HL-60/S4 treated with retinoic acid at 250 ng/mL for 4 days and 3 days (cell line): ENCODE measurements around the gene TTC39A.

ENCODE experiments used
- in situ Hi-C: fragments of 300-500 bp; cut with MboI; formaldehyde crosslinking; loops from 2 replicates; pipeline ENCODE4 v1.7.0; 2022; ENCODE audit warnings: low sequenced_read_pairs

Gene TTC39A

DNA sequence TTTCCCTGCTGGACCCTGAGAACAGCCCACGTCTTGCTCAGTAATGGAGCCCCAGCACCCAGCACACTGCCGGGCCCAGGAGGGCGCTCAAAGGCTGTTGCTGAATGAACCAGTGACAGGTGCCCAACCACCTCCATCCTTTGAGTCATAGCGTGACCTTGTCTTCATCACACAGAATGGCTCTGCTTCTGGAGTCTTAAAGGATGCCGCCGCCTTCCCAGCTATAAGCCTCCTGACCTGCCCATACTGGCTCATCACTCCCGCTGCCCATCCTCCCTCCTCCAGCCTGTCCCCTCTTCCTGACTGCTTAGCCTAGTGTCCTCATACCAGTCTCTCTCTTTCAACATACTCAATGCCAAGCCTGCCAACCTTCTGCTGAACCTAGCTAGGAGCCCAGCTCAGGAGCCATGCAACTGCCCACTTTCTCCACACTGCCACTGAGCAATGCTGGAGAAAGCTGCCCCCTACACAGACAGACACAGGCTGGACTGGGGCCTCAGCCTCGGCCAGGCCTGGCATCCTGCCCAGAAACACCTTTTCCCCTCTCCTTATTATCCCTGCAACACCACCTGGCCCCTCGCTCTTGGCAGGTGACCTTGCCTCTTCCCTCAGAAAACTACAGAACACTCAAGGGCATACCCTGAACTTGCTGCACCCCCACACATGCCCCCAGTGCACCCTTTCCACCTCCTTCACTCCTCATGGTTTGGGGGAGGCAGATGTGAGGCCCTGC lies 14.1 kb downstream of the TTC39A start:
- in situ Hi-C loops = no loop called here

DNA sequence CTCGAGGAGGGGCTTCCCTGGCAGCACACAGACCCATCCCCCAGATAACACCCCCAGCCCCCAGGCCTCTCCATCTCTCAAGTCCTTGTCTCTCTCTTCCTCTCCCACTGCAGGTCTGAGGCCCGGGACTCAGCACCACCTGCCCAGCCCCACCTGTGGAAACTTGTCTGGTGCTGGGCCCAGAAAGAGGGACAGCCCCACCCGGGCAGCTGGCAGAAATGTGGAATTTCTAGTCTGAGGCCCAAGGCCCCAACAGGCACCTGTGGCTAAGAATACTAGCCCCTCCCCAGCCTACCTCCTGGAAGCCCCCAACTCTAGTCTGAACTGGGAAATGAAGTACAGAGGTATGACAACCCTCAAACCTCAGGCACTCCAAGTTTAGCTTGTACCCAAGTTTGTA lies 15.4 kb downstream of the TTC39A start:
- in situ Hi-C loops = no loop called here

DNA sequence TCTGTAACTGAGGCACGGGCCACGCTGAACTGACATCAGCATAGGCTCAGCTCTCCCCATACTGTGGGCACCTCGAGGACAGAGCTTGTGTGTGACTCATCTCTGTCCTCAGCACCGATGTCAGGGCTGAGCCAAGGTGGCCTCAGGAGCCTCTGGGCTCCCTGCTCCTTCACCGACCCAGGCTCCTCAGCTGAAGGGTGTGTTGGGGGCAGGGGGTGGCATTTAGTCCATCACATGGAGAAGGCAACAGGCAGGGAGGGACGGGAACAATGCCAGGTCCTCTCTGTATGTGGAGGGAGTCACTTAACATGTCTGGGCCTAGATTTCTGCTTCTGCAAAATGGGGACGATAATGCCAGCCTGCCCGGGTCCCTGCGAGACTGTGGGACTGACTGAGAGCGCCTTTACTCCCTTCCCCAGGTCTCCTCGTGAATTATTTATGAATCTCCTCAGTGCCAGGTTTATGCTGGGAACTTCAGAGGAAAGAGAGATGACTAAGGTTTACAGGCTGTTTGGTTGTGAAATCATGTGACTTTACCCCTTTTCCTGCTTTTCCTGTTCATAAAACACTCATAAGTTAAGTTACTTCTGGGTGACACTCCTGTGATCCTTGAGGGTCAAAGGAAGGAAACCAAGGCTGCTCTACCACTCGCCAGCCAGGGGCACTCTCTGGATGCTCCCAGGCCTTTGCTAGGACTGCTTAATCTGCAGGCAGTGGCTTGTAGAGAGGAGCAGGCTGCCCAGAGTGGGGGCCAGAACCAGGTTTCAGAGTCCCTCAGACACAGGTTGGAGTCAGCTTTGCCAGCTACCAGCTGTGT lies 16.2 kb downstream of the TTC39A start:
- in situ Hi-C loops = no loop called here

DNA sequence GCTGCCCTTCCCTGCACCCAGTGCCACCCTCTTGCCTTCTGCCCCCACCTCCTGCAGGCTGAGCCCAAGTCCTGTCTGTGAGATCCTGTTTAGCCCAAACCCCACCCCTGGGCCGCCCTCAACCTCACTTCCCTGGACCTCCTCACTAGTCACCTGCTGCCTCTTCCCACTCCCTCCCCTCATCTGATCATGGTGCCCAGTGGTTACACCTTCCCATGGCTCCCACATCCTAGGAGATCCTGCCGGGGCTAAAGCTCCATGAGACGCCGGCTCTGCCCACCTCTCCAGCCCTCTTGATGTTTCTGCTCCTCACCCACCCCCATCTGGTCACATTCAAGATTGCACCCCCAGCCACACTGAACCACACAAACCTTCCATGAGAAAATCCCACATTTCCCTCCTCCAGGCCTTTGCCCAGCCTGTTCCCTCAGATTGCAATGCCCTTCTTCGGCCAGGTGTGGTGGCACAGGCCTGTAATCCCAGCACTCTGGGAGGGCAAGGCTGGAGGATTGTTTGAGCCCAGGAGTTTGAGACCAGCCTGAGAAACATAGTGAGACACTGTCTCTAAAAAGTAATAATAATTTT lies 17.0 kb downstream of the TTC39A start:
- in situ Hi-C loops = no loop called here

DNA sequence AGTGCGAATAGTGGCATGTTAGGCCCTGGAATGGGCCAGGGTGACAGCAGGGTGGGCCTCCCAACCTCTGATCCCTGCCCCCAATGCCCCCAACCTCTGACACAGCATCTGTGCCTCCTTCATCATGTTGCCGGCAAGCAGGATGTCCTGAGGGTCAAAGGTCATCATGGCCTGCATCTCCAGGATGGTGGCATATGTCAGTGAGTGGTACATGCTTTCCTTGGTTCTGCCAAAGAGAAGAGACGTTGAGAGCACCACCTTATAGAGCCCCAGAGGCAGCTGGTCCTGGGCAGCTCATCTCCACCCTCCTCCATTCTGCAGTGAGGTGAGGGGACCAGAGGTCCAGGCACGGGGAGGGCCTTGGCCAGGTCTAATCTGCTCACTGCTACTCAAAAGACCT lies 17.6 kb downstream of the TTC39A start:
- in situ Hi-C loops = no loop called here

DNA sequence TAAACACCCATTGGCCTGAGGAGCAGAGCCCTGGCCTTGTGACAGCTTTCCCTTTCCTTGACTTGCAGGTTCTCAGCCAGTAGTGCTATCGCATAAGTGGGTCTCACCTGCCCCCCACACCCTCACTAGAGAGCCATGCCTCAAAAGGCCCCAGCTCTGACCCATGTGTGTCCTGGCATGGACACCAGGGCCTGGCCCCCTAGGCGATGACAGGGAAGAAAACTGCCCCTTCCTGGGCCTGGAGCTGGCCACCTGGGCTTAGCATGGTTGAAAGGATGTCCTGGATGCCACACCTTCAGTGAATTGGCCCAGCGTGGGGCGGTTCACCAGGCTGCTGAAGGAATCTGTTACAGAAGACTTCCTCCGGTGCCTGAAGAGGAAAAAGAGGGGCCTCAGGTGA lies 18.5 kb downstream of the TTC39A start:
- in situ Hi-C loops = no loop called here

DNA sequence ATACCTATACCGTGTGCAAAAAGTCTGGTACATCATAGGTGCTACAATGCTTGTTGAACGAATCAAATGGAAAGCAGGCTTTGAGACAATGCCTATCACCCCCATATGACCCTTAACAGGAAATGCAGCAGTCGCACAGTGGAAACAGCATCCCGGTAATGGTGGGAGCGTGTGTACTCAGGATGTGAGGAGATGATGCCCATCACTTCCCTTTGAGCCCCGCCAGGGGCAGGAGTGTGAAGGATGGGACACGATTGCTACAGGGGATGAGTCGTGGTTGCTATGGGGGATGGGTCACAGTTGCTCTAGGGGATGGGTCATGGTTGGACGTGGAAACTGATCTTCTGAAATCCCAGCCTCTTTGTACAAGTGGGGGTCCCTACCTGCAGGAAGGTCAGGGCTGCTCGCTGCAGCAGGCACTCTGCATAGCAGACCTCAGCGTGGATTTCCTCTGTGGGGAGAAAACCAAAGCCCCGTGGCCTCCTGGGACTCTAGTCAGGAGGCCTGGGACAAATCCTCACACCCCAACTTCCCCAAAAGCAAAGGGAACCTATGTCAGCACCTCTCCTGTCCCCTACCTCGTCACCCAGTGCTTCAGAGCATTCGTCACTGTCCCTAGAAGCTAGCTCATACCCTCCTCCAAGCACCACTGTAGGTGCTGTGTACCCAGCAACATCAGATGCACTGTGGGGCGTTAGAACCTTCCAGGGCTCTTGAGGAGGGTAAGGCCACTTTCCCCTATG lies 19.3 kb downstream of the TTC39A start:
- in situ Hi-C loops = no loop called here

DNA sequence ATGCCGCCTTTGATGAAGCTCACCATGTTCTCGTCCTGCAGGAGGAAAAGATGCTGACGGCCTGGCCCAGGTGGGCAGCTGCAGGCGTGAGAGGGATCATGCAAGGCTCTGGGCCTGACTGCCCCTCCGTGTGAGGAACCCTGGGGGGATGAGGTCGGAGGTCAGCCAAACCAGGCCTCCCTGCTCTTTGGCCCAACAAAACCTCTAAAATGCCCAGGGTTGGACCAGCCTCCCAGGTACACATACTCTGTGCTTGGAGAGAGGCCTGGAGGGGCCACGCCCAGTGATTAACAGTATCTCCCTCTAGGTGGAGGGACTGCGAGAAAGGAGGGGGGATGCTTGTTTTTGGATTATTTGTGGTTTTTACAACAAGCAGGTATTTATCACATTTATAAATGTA lies 21.1 kb downstream of the TTC39A start:
- in situ Hi-C loops = no loop called here

DNA sequence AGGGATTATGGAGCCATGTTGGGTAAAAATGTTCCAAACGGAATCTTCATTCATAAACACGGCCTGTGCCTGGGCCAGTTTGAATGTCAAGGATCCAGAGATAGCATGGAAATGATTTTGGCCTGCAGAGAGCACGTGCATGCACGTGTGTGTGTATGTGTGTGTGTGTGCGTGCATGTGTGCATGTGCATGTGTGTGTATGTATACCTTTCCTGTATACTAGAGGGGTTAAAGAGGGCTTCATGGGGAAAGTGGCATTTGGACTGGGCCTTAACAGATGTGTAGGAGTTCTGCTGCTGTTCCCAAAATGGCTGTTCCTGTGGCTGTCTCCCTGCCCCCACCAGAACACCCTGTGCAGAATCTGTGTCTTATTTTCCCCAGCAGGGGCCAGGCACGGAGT lies 21.7 kb downstream of the TTC39A start:
- in situ Hi-C loops = no loop called here

DNA sequence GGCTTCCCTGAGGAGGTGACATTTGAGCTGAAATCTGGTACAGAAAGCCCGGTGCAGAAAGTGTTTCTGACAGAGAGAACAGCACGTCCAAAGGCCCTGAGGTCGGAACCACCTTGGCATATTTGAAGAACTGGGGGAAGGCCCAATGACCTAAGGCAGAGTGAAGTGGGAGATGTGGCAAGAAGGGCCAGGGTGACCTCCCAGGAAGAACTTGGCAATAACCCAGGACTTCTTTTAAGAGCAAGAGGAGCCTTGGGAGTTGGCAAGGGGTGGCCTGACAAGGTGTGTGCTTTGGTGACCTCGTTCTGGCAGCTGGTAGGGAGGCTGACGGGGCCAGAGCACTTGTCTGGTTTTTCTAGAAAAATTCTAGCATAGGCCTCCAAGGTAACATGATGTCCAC lies 23.4 kb downstream of the TTC39A start:
- in situ Hi-C loops = no loop called here

DNA sequence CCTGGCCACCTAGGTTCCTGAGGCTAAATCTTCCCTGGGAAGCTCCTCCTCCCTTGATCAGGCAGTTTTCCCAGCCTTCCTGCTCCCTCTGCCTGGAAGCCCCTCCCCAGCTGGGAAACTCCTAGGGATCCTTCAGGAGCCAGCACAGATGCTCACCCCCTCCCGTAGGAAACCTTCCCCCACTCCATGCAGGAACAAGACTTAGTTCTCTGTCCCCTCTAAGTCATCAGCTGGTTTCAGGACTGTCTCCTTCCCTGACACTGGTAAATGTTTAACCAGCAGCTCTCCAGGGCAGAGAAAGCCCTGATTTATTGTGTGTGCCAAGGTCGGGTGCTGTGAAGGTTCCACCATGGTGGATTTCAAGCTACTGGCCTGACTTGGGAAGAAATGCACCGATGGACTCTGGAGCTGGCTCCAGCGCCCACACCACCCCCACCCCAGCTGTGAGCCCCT lies 25.0 kb downstream of the TTC39A start:
- in situ Hi-C loops = no loop called here

DNA sequence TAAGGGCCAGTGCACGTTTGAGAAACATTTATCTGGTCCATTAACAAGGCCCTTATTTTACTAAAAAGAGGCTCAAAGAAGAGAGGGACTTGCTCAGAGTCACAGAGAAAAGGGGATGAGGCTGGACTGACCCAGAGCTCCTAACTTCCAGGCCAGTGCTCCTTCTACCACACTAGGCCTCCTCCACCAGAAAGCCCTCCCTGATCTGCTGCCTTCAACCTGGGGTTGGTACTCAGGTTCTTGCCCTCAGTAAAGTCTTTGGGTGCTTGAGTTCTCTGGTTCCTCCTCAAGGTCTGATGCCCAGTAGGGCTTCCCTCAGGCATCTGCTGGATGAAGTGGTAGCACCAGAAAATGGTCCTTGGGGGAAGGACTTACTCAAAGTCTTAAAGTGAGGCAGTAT lies 26.0 kb downstream of the TTC39A start:
- in situ Hi-C loops = no loop called here

DNA sequence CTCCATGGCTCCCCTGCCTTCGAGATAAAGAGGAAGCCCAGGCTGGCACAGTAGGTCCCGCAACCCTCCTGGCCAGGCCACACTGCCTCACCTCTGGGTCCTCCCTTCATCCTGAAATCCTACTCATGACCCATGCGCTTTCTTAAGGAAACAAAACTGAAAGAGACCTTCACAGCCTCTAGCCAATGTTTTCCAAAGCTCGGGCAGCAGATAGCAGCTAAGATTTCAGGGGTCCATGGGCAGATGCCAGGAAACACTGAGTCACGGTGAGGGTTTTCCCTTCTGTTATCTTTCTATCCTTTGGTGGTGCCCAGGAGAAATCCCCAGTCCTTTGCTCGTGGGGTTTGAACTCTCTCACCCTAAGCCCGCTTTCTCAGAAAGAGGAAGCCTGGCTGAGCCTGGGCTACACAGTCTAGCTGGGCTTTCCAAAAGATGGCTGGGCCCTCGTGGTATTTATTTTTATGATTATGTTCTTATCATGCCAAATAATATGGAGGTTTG lies 26.6 kb downstream of the TTC39A start:
- in situ Hi-C loops = no loop called here

DNA sequence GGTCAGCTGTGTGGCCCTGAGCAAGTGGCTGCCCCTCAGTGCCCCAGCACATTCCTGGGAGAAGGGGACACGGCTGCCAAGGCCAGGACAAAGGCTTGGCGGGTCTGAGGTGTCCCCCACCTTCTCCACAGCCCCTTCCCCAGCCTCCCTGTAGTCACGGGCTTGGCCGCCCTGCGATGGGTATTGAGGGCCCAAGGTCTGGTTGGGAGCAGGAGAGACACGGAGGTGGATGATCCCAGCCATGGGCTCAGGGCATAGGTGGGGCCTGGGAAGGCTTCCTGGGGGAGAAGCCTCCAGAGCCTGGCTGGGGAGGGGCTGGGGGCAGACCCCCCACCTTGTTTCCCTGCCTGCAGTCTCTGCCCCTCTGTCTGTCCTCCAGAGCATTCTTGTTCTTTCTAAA lies 27.0 kb downstream of the TTC39A start:
- in situ Hi-C loops = no loop called here

DNA sequence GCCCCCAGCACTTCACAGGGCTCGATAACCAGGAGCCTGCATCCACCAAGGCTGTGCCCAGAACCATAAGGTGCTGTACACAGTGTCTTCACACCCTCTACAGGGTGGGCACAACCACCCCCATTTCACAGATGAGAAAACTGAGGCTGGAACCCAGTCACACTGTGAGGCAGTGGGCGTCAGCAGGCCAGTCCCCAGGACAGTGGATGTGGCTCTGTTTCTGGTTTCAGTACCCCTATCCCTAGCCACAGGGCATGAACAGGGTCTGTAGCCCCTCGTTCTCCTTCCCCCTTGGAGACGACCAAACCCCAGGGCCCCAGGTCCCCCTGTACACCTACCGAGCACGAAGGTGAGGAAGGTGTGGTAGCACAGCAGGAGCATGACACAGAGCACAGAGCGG lies 27.6 kb downstream of the TTC39A start:
- in situ Hi-C loops = no loop called here

DNA sequence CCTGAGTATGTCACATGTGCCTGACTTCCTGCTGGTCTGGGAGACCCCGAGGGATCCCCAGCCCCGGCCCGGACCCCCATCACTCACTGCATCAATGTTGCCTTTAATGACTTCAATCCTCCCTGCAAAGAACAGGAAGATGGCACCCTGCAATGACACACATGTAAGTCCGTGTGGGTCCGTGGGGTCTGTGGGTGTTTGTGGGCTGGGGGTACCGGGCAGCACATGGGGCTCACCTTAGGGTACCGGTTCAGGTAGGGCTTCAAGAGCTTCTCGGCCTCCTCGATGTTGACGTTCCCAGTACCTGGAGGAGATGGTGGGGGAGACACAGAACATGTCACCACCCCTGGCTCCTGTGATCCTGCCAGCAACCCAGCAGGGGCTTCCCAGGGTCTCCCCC lies 28.1 kb downstream of the TTC39A start:
- in situ Hi-C loops = no loop called here

DNA sequence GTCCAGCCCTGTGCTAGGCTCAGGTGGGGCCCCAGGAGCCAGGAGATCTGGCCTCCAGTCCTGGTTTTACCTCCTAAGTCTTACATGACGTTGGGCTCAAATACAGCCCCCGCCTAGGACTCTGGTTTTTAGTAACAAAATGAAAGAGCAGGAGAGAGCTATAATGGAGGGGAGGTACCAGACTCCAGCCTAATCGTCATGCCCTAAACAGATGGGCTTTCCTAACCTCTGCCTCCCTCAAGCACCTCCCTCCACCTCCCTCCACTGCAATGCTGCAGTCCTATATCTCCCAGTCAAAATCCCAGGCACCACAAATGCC lies 28.6 kb downstream of the TTC39A start:
- in situ Hi-C loops = no loop called here

DNA sequence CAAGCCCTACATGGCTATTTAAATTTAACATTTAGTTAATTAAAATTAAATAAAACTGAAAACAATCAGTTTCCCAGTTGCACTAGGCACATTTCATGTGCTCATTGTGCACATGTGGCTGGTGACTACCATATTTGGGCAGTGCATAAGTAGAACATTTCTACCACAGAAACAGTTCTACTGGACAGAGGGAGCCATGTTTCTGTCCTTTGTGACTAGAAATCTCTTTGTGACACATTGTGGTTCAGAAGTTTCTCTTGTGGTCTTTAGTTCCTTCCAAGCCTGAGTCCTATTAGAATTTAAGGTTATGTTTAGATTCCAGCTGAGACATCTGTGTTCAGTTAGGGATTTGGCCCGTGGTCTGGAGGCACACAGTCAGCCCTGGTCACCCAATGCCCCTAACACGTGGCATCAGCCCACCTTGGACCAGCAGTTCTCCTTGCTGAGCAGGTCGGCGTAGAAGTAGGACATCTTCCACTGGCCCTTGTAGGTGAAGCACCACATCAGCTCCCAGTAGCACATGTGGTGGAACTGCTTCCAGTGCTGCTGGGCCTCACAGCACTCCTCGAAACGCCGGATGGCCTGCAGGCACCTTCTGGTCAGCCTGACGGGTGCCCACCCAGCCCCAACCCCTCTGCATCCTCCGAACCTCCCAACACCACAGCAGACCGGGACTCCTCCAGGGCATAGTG lies 29.1 kb downstream of the TTC39A start:
- in situ Hi-C loops = no loop called here

DNA sequence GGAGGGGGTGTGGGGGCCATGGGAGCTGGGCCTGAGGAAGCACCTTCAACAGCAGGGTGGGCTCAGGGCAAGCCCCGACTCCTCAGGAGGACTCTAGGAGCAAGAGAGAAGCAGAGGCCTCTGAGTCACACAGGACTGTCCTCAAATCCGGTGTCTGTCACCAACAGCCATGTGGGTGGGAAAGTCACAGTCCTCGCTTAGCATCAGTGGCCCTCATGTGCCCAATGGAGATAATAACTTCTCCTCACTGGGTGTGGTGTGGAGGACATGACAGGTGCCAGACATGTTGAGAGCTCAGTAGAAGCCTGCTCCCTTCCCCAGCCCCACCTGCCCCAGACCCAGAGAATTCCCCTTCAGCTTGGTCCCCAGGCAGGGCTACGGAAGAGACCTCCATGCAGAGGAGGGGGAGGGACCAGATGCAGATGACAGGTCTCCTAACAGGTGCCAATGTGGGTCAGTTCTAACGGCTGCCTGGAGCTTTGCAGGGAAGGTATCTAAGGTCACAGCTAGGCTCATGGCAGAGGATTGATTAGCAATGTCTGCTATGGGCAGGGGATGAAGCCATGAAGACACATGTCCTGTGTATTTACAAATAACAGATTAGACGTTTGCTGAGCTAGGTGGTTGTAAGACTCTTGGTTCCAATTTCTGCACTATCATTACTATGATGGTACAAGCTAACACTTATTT lies 30.2 kb downstream of the TTC39A start:
- in situ Hi-C loops = no loop called here

DNA sequence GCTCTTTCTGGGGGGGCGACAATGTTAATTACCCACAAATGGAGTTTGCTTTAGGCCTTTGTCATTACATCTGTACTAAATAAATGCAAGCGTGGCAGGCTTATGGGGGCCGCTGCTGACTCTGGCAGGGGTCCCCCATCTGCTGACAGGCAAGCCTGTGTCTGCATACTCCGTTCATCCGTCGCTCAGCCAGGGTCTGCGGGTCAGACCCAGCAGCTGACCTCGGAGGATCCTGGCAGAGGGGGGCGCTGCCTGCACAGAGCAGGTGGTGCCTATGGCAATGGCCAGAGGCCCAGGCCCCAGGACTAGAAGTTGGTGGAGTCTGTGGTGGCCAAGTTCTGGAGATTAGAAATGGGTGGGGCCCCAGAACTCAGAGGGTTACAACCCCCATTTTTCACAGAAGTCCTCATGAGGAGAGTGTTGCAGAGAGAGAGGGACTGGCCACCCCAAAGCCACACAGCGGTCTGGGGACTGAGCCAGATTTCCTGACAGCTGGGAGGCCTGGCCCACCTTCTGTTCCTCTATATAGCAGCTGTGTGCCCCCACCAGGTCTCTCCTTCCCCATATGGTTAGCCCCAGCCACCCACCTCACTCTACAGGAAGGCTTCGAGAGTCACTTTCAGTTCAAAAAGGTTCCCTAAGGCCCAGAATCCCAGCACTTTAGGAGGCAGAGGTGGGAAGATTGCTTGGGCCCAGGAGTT lies 31.0 kb downstream of the TTC39A start:
- in situ Hi-C loops = no loop called here
